ENCODE results near the gene LRATD1. TPM values are rescaled to one million over a fixed set of nuclear protein-coding genes. Genes with fewer than 3 reads are reported as not detected.

The LRATD1 gene
- total RNA-seq, 4 donors from 2014 or later: 0.48 to 4.4 (median 1.1) TPM

- no peak for ATAC-seq (ENCODE audit: low FRiP score)
- TF ChIP-seq CTCF (IDR thresholded peaks at IDR 0.05): no peak
Observed at GRCh38 chr2:14631406-14632040, 994 bp upstream of the LRATD1 start.

GRCh38 chr2:14633061-14633460 is 544 bp downstream of the LRATD1 start:
- ATAC-seq (ENCODE audit: low FRiP score) (no peak), DNase-seq (ENCODE audit: low spot score) (no peak)
- TF ChIP-seq CTCF (IDR thresholded peaks at IDR 0.05): no peak

More at GRCh38 chr2:14631406-14632040, 994 bp upstream of the LRATD1 start:
- no peak for DNase-seq (ENCODE audit: low spot score)

GRCh38 chr2:14633461-14634181 is 1.1 kb downstream of the LRATD1 start:
- no peak for TF ChIP-seq CTCF (IDR thresholded peaks at IDR 0.05)
- ATAC-seq (ENCODE audit: low FRiP score): no peak
- DNase-seq (ENCODE audit: low spot score): no peak

GRCh38 chr2:14634182-14634488 is 1.6 kb downstream of the LRATD1 start:
- ATAC-seq (ENCODE audit: low FRiP score) (no peak), DNase-seq (ENCODE audit: low spot score) (no peak)
- no peak for TF ChIP-seq CTCF (IDR thresholded peaks at IDR 0.05)

GRCh38 chr2:14634489-14635390 is 2.2 kb downstream of the LRATD1 start:
- ATAC-seq (ENCODE audit: low FRiP score): peak; percentile 82
- peak; percentile 55 for DNase-seq (ENCODE audit: low spot score)
- TF ChIP-seq CTCF (IDR thresholded peaks at IDR 0.05): no peak

GRCh38 chr2:14635391-14635871 is 2.9 kb downstream of the LRATD1 start:
- TF ChIP-seq CTCF (IDR thresholded peaks at IDR 0.05): no peak
- DNase-seq (ENCODE audit: low spot score): no peak
- peak; percentile 36 for ATAC-seq (ENCODE audit: low FRiP score)
